Stimulated activated CD8-positive, alpha-beta memory T cell treated with anti-CD3 and anti-CD28 coated beads, Interleukin-15, amount 100 ng/mL, for 1 hour (primary cell): ENCODE results near the gene MORC4.
A peak's percentile ranks its signal among the peaks of the same experiment; 100 is the strongest.
"Not testable (repeated sequence)": the region's sequence is repeated elsewhere in the genome, so short reads cannot be mapped to it uniquely, and the experiment has no call there.

Source experiments
- DNase-seq: peaks from one replicate; pipeline ENCODE4 v3.0.0-alpha.2; 2020; ENCODE audit warnings: low read depth

Gene MORC4

GRCh38 chrX:107000013-107000515 is at the start of gene MORC4:
Gene MORC4, minus strand, starts transcription at chrX:107000212. Its CDS starts 243 bp downstream, at chrX:106999969.
- peak; percentile 27 for DNase-seq

- DNase-seq, result no peak
Observed at GRCh38 chrX:107047622-107048021, 47.6 kb upstream of the MORC4 start.

- no peak for DNase-seq
Observed at GRCh38 chrX:107029752-107030151, 29.7 kb upstream of the MORC4 start.

GRCh38 chrX:107025545-107025944 is 25.5 kb upstream of the MORC4 start:
- DNase-seq, result no peak

- DNase-seq, result no peak
Observed at GRCh38 chrX:107014936-107015335, 14.9 kb upstream of the MORC4 start.

- no peak for DNase-seq
Observed at GRCh38 chrX:107008034-107008433, 8.0 kb upstream of the MORC4 start.

GRCh38 chrX:106999002-106999975 is 723 bp downstream of the MORC4 start:
- no peak for DNase-seq

- no peak for DNase-seq
Observed at GRCh38 chrX:106997611-106998010, 2.4 kb downstream of the MORC4 start.

GRCh38 chrX:106995678-106996077 is 4.3 kb downstream of the MORC4 start:
- no peak for DNase-seq

- no peak for DNase-seq
Observed at GRCh38 chrX:106987488-106987887, 12.5 kb downstream of the MORC4 start.

- no peak for DNase-seq
Observed at GRCh38 chrX:106980952-106981626, 18.9 kb downstream of the MORC4 start.

- DNase-seq, result no peak
Observed at GRCh38 chrX:106976416-106976815, 23.6 kb downstream of the MORC4 start.

GRCh38 chrX:106973433-106974149 is 26.4 kb downstream of the MORC4 start:
- DNase-seq, result no peak

GRCh38 chrX:106972896-106973295 is 27.1 kb downstream of the MORC4 start:
- no peak for DNase-seq

GRCh38 chrX:106966547-106966946 is 33.5 kb downstream of the MORC4 start:
- not testable (repeated sequence) for DNase-seq

GRCh38 chrX:106964290-106964689 is 35.7 kb downstream of the MORC4 start:
- DNase-seq, result no peak

GRCh38 chrX:106963111-106963510 is 36.9 kb downstream of the MORC4 start:
- DNase-seq, result no peak

- DNase-seq, result no peak
Observed at GRCh38 chrX:106959901-106960300, 40.1 kb downstream of the MORC4 start.

- no peak for DNase-seq
Observed at GRCh38 chrX:106957856-106958255, 42.2 kb downstream of the MORC4 start.

- DNase-seq, result no peak
Observed at GRCh38 chrX:106955004-106955772, 44.8 kb downstream of the MORC4 start.

- DNase-seq, result no peak
Observed at GRCh38 chrX:106954041-106954440, 46.0 kb downstream of the MORC4 start.
